ENCODE data around the gene MGAT4B. TPM values are rescaled to one million over a fixed set of nuclear protein-coding genes. Genes with fewer than 3 reads are reported as not detected.
"Not testable (repeated sequence)": the region's sequence is repeated elsewhere in the genome, so short reads cannot be mapped to it uniquely, and the experiment has no call there.

Gene MGAT4B
- total RNA-seq, 1 experiment from 2014 or later: 36.9 TPM

GRCh38 chr5:179791881-179792611, 14.6 kb downstream of the MGAT4B start:
- Histone ChIP-seq H3K9me2 (replicated peaks; ENCODE audit: insufficient read depth, low read length) (no peaks in the 10 kb centered on the region), H3K36me3 (ENCODE audit: insufficient read depth, low read length) (no peaks in the 10 kb centered on the region), H3K9ac (ENCODE audit: low read length) (no peak overlapping the region), H2AFZ (ENCODE audit: low read length) (no peak overlapping the region), H3K9me3 (ENCODE audit: low read length) (no peaks in the 10 kb centered on the region), H3K4me1 (ENCODE audit: low read length) (peaks cover 37% of the 10 kb centered on the region), H3K27ac (ENCODE audit: low read length) (no peak overlapping the region), H3K79me2 (ENCODE audit: low read length) (no peaks in the 10 kb centered on the region), H3K27me3 (ENCODE audit: low read length) (no peaks in the 10 kb centered on the region), H3K4me3 (ENCODE audit: low read length) (no peak overlapping the region), H4K20me1 (ENCODE audit: insufficient read depth, low read depth, low read length) (peaks cover 11% of the 10 kb centered on the region), H3K4me2 (ENCODE audit: low read depth, low read length, poor library complexity, severe bottlenecking) (no peak overlapping the region)
- no peak for DNase-seq

GRCh38 chr5:179789278-179789677, 17.4 kb downstream of the MGAT4B start:
- not testable (repeated sequence) for H3K27me3 ChIP-seq (ENCODE audit: low read length); H3K9ac ChIP-seq (ENCODE audit: low read length); H4K20me1 ChIP-seq (ENCODE audit: insufficient read depth, low read depth, low read length); H3K4me3 ChIP-seq (ENCODE audit: low read length); H3K27ac ChIP-seq (ENCODE audit: low read length); H3K79me2 ChIP-seq (ENCODE audit: low read length); DNase-seq; H3K9me2 ChIP-seq (replicated peaks; ENCODE audit: insufficient read depth, low read length); H2AFZ ChIP-seq (ENCODE audit: low read length); H3K9me3 ChIP-seq (ENCODE audit: low read length); H3K4me2 ChIP-seq (ENCODE audit: low read depth, low read length, poor library complexity, severe bottlenecking); H3K36me3 ChIP-seq (ENCODE audit: insufficient read depth, low read length)
- H3K4me1 ChIP-seq (ENCODE audit: low read length): peaks cover 14% of the 10 kb centered on the region

- H2AFZ ChIP-seq (ENCODE audit: low read length): no peak overlapping the region
- no peaks in the 10 kb centered on the region for H3K79me2 ChIP-seq (ENCODE audit: low read length)
- H3K4me1 ChIP-seq (ENCODE audit: low read length): peaks cover 5% of the 10 kb centered on the region
- H4K20me1 ChIP-seq (ENCODE audit: insufficient read depth, low read depth, low read length): 0 out of 2 replicates have a peak, but pooled peaks cover 4% of the 10 kb centered on the region
- no peak for DNase-seq
- no peak overlapping the region for H3K9ac ChIP-seq (ENCODE audit: low read length)
- H3K9me3 ChIP-seq (ENCODE audit: low read length): no peaks in the 10 kb centered on the region
- H3K27me3 ChIP-seq (ENCODE audit: low read length): no peaks in the 10 kb centered on the region
- H3K9me2 ChIP-seq (replicated peaks; ENCODE audit: insufficient read depth, low read length): no peaks in the 10 kb centered on the region
- H3K36me3 ChIP-seq (ENCODE audit: insufficient read depth, low read length): no peaks in the 10 kb centered on the region
- H3K4me3 ChIP-seq (ENCODE audit: low read length): no peak overlapping the region
- no peak overlapping the region for H3K4me2 ChIP-seq (ENCODE audit: low read depth, low read length, poor library complexity, severe bottlenecking)
- no peak overlapping the region for H3K27ac ChIP-seq (ENCODE audit: low read length)
Measured at GRCh38 chr5:179788193-179788854, 18.3 kb downstream of the MGAT4B start.

GRCh38 chr5:179786861-179787260, 19.8 kb downstream of the MGAT4B start:
- H4K20me1 ChIP-seq (ENCODE audit: insufficient read depth, low read depth, low read length): no peaks in the 10 kb centered on the region
- H3K4me2 ChIP-seq (ENCODE audit: low read depth, low read length, poor library complexity, severe bottlenecking): no peak overlapping the region
- H3K9me3 ChIP-seq (ENCODE audit: low read length): no peaks in the 10 kb centered on the region
- H2AFZ ChIP-seq (ENCODE audit: low read length): no peak overlapping the region
- H3K27ac ChIP-seq (ENCODE audit: low read length): no peak overlapping the region
- no peaks in the 10 kb centered on the region for H3K27me3 ChIP-seq (ENCODE audit: low read length)
- no peaks in the 10 kb centered on the region for H3K79me2 ChIP-seq (ENCODE audit: low read length)
- H3K36me3 ChIP-seq (ENCODE audit: insufficient read depth, low read length): no peaks in the 10 kb centered on the region
- no peak overlapping the region for H3K4me3 ChIP-seq (ENCODE audit: low read length)
- no peak for DNase-seq
- H3K4me1 ChIP-seq (ENCODE audit: low read length): peaks cover 5% of the 10 kb centered on the region
- H3K9ac ChIP-seq (ENCODE audit: low read length): no peak overlapping the region
- H3K9me2 ChIP-seq (replicated peaks; ENCODE audit: insufficient read depth, low read length): no peaks in the 10 kb centered on the region

- no peaks in the 10 kb centered on the region for H3K27me3 ChIP-seq (ENCODE audit: low read length)
- no peaks in the 10 kb centered on the region for H3K36me3 ChIP-seq (ENCODE audit: insufficient read depth, low read length)
- H3K27ac ChIP-seq (ENCODE audit: low read length): no peak overlapping the region
- peaks cover under 1% of the 10 kb centered on the region; the same call in 1 of the 2 replicates for H3K4me1 ChIP-seq (ENCODE audit: low read length)
- no peaks in the 10 kb centered on the region for H3K9me2 ChIP-seq (replicated peaks; ENCODE audit: insufficient read depth, low read length)
- no peak overlapping the region for H3K9ac ChIP-seq (ENCODE audit: low read length)
- no peak overlapping the region for H3K4me2 ChIP-seq (ENCODE audit: low read depth, low read length, poor library complexity, severe bottlenecking)
- H4K20me1 ChIP-seq (ENCODE audit: insufficient read depth, low read depth, low read length): no peaks in the 10 kb centered on the region
- H3K79me2 ChIP-seq (ENCODE audit: low read length): no peaks in the 10 kb centered on the region
- no peaks in the 10 kb centered on the region for H3K9me3 ChIP-seq (ENCODE audit: low read length)
- H3K4me3 ChIP-seq (ENCODE audit: low read length): no peak overlapping the region
- DNase-seq: no peak
- H2AFZ ChIP-seq (ENCODE audit: low read length): no peak overlapping the region
Measured at GRCh38 chr5:179783128-179783527, 23.5 kb downstream of the MGAT4B start.

GRCh38 chr5:179781846-179782245, 24.8 kb downstream of the MGAT4B start:
- Histone ChIP-seq H3K9me3 (ENCODE audit: low read length) (no peaks in the 10 kb centered on the region), H3K27me3 (ENCODE audit: low read length) (no peaks in the 10 kb centered on the region), H4K20me1 (ENCODE audit: insufficient read depth, low read depth, low read length) (no peaks in the 10 kb centered on the region), H3K4me1 (ENCODE audit: low read length) (no peaks in the 10 kb centered on the region), H3K9me2 (replicated peaks; ENCODE audit: insufficient read depth, low read length) (no peaks in the 10 kb centered on the region), H3K4me3 (ENCODE audit: low read length) (no peak overlapping the region), H3K27ac (ENCODE audit: low read length) (no peak overlapping the region), H3K79me2 (ENCODE audit: low read length) (no peaks in the 10 kb centered on the region), H3K4me2 (ENCODE audit: low read depth, low read length, poor library complexity, severe bottlenecking) (no peak overlapping the region), H2AFZ (ENCODE audit: low read length) (no peak overlapping the region), H3K36me3 (ENCODE audit: insufficient read depth, low read length) (no peaks in the 10 kb centered on the region), H3K9ac (ENCODE audit: low read length) (no peak overlapping the region)
- DNase-seq: no peak

GRCh38 chr5:179780362-179780761, 26.3 kb downstream of the MGAT4B start:
- no peaks in the 10 kb centered on the region for H3K9me2 ChIP-seq (replicated peaks; ENCODE audit: insufficient read depth, low read length)
- H3K36me3 ChIP-seq (ENCODE audit: insufficient read depth, low read length): no peaks in the 10 kb centered on the region
- no peaks in the 10 kb centered on the region for H3K9me3 ChIP-seq (ENCODE audit: low read length)
- H3K4me3 ChIP-seq (ENCODE audit: low read length): no peak overlapping the region
- H3K4me2 ChIP-seq (ENCODE audit: low read depth, low read length, poor library complexity, severe bottlenecking): no peak overlapping the region
- no peak overlapping the region for H3K9ac ChIP-seq (ENCODE audit: low read length)
- no peaks in the 10 kb centered on the region for H4K20me1 ChIP-seq (ENCODE audit: insufficient read depth, low read depth, low read length)
- H2AFZ ChIP-seq (ENCODE audit: low read length): no peak overlapping the region
- DNase-seq: no peak
- H3K27me3 ChIP-seq (ENCODE audit: low read length): no peaks in the 10 kb centered on the region
- H3K79me2 ChIP-seq (ENCODE audit: low read length): no peaks in the 10 kb centered on the region
- no peaks in the 10 kb centered on the region for H3K4me1 ChIP-seq (ENCODE audit: low read length)
- H3K27ac ChIP-seq (ENCODE audit: low read length): no peak overlapping the region

GRCh38 chr5:179779826-179780225, 26.8 kb downstream of the MGAT4B start:
- Histone ChIP-seq H3K27ac (ENCODE audit: low read length) (no peak overlapping the region), H3K9me3 (ENCODE audit: low read length) (no peaks in the 10 kb centered on the region), H3K27me3 (ENCODE audit: low read length) (no peaks in the 10 kb centered on the region), H4K20me1 (ENCODE audit: insufficient read depth, low read depth, low read length) (no peaks in the 10 kb centered on the region), H3K4me1 (ENCODE audit: low read length) (no peaks in the 10 kb centered on the region), H3K36me3 (ENCODE audit: insufficient read depth, low read length) (no peaks in the 10 kb centered on the region), H2AFZ (ENCODE audit: low read length) (no peak overlapping the region), H3K9me2 (replicated peaks; ENCODE audit: insufficient read depth, low read length) (no peaks in the 10 kb centered on the region), H3K79me2 (ENCODE audit: low read length) (no peaks in the 10 kb centered on the region), H3K4me2 (ENCODE audit: low read depth, low read length, poor library complexity, severe bottlenecking) (no peak overlapping the region), H3K4me3 (ENCODE audit: low read length) (no peak overlapping the region), H3K9ac (ENCODE audit: low read length) (no peak overlapping the region)
- no peak for DNase-seq

All from Karpas-422 (cell line).